Measurements from ENCODE around the gene MAML3.
"Not testable (repeated sequence)": the region's sequence is repeated elsewhere in the genome, so short reads cannot be mapped to it uniquely, and the experiment has no call there.

MAML3 gene

DNA sequence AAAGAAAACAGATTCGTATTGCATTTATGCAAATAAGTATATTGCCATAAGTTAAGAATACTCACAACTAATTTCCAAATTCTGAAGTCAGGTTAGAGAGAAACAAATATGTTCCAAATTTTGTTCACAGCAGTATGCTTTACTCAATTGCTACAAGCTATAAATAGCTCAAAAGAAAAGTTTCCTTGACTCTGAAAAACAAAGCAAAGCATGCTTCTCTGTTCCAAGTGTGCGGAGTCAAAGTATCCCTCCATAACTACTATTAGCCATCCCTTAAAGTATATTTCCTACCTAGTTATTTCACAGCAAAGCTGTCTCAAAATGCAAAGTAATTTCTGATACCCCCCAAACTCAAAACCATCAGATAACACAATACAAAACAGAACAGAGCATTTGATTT, 441.1 kb downstream of the MAML3 start:
- WGBS (ENCODE audit: insufficient coverage), result 100% methylated on average over 1 of the region's 2 CpGs
- CTCF ChIA-PET, result interaction anchor here (0.7 to 1.6 kb wide), 2 partner anchors 28 to 541 kb away, joined by 3 to 4 read pairs; no protein-coding TSS in a partner anchor
- no peak overlapping the region for H3K27ac ChIP-seq (ENCODE audit: insufficient read depth in 1 of 2, low read depth in 1 of 2, low read length in 2 of 2, poor library complexity in 1 of 2, severe bottlenecking in 2 of 2)

DNA sequence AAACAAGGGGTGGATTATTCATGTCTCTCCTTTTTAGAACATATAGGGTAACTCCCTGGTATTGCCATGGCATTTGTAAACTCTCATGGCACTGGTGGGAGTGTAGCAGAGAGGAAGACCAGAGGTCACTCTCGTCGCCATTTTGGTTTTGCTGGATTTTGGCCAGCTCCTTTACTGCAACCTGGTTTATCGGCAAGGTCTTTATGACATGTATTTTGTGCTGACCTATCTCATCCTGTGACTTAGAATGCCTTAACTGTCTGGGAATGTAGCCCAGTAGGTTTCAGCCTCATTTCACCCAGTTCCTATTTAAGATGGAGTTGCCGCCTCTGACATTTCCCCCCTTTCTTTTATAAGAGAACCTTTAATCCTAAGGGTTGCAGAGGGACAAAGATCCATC, 442.5 kb downstream of the MAML3 start:
- no peak overlapping the region for H3K4me3 ChIP-seq (ENCODE audit: control insufficient read depth in 1 of 7, extremely low read depth in 1 of 7, insufficient read depth in 4 of 7, low read depth in 2 of 7, low read length in 6 of 7)
- no peaks in the 10 kb centered on the region for H3K27me3 ChIP-seq (replicated peaks in 2 of 5; ENCODE audit: control insufficient read depth in 4 of 5, insufficient read depth in 5 of 5, low read length in 4 of 5)
- no peaks in the 10 kb centered on the region for H3K9me3 ChIP-seq (ENCODE audit: control extremely low read depth in 1 of 5, control insufficient read depth in 4 of 5, insufficient read depth in 2 of 5, low read depth in 1 of 5, low read length in 4 of 5)
- ChIA-PET CTCF (interaction anchor here (1.1 kb wide), 1 partner anchor 55 kb away, joined by 3 read pairs; no protein-coding TSS in a partner anchor), POLR2A (no interaction called here)
- H3K36me3 ChIP-seq (ENCODE audit: control insufficient read depth in 4 of 4, insufficient read depth in 4 of 4, low read length in 3 of 4), result peaks cover 8 to 20% (median 15%) of the 10 kb centered on the region in 4 experiments
- DNase-seq, result no peak
- WGBS (ENCODE audit: insufficient coverage), result 100% methylated on average over 3 of the region's 4 CpGs
- no peak overlapping the region for H3K27ac ChIP-seq (ENCODE audit: insufficient read depth in 1 of 2, low read depth in 1 of 2, low read length in 2 of 2, poor library complexity in 1 of 2, severe bottlenecking in 2 of 2)
- no peaks in the 10 kb centered on the region for H3K4me1 ChIP-seq (ENCODE audit: control extremely low read depth in 1 of 4, control insufficient read depth in 4 of 4, insufficient read depth in 4 of 4, low read length in 3 of 4)

More for the DNA sequence above, 441.1 kb downstream of the MAML3 start:
- Histone ChIP-seq H3K9me3 (ENCODE audit: control extremely low read depth in 1 of 5, control insufficient read depth in 4 of 5, insufficient read depth in 2 of 5, low read depth in 1 of 5, low read length in 4 of 5) (no peaks in the 10 kb centered on the region), H3K4me3 (ENCODE audit: control insufficient read depth in 1 of 7, extremely low read depth in 1 of 7, insufficient read depth in 4 of 7, low read depth in 2 of 7, low read length in 6 of 7) (no peak overlapping the region), H3K4me1 (ENCODE audit: control extremely low read depth in 1 of 4, control insufficient read depth in 4 of 4, insufficient read depth in 4 of 4, low read length in 3 of 4) (no peaks in the 10 kb centered on the region), H3K36me3 (ENCODE audit: control insufficient read depth in 4 of 4, insufficient read depth in 4 of 4, low read length in 3 of 4) (peaks cover 8 to 27% (median 17%) of the 10 kb centered on the region in 4 experiments), H3K27me3 (replicated peaks in 2 of 5; ENCODE audit: control insufficient read depth in 4 of 5, insufficient read depth in 5 of 5, low read length in 4 of 5) (no peaks in the 10 kb centered on the region)
- POLR2A ChIA-PET, result no interaction called here
- DNase-seq, result no peak

DNA sequence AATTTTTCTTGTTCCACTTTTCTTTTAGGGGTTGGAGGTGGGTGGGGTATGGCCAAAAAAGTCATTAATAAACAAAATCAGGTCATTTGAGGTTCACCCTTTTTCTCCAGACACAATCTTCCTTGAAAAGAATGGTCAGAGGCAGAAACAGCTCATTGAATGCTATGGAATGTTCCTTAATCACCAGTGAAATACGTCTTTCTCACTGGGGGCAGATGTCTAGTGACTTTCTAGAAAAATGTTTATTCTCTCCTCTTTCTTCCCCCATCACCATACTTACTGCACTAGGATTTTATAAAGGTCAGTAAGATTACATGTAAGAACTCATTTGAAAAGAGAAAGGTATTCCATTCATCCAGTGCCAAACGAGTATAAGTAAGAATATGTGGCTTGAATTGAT, 443.9 kb downstream of the MAML3 start:
- H3K36me3 ChIP-seq (ENCODE audit: control insufficient read depth in 4 of 4, insufficient read depth in 4 of 4, low read length in 3 of 4), result peaks cover 7 to 27% (median 22%) of the 10 kb centered on the region in 4 experiments
- H3K27ac ChIP-seq (ENCODE audit: insufficient read depth in 1 of 2, low read depth in 1 of 2, low read length in 2 of 2, poor library complexity in 1 of 2, severe bottlenecking in 2 of 2), result no peak overlapping the region
- no peak for DNase-seq
- CTCF ChIA-PET, result interaction anchor here (0.8 to 1.2 kb wide), 2 partner anchors 13 to 18 kb away, joined by 3 read pairs; no protein-coding TSS in a partner anchor
- H3K27me3 ChIP-seq (replicated peaks in 2 of 5; ENCODE audit: control insufficient read depth in 4 of 5, insufficient read depth in 5 of 5, low read length in 4 of 5), result no peaks in the 10 kb centered on the region
- POLR2A ChIA-PET, result no interaction called here
- H3K4me1 ChIP-seq (ENCODE audit: control extremely low read depth in 1 of 4, control insufficient read depth in 4 of 4, insufficient read depth in 4 of 4, low read length in 3 of 4), result no peaks in the 10 kb centered on the region
- WGBS (ENCODE audit: insufficient coverage), result 100% methylated on average over 1 of the region's 2 CpGs
- H3K4me3 ChIP-seq (ENCODE audit: control insufficient read depth in 1 of 7, extremely low read depth in 1 of 7, insufficient read depth in 4 of 7, low read depth in 2 of 7, low read length in 6 of 7), result no peak overlapping the region
- H3K9me3 ChIP-seq (ENCODE audit: control extremely low read depth in 1 of 5, control insufficient read depth in 4 of 5, insufficient read depth in 2 of 5, low read depth in 1 of 5, low read length in 4 of 5), result no peaks in the 10 kb centered on the region

DNA sequence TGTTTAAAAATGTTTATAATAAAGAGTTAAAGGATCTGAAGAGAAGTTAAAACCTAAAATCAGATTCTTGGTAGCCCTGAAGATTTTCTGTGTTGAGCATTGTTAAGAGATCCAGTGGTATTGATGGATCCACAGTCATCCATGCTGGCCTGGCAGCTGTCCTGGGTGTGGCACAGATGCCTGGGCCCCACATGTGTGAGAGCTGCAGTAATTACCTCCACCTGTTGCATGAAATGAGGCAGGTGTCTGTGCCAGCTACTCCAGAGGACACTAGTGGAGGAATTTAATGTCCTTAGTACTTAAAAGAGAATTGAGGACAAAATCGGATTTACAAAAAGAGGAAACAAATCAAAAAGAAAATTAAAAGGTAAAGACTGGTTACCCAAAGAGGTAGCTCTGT, 444.3 kb downstream of the MAML3 start:
- Histone ChIP-seq H3K27me3 (replicated peaks in 2 of 5; ENCODE audit: control insufficient read depth in 4 of 5, insufficient read depth in 5 of 5, low read length in 4 of 5) (no peaks in the 10 kb centered on the region), H3K4me3 (ENCODE audit: control insufficient read depth in 1 of 7, extremely low read depth in 1 of 7, insufficient read depth in 4 of 7, low read depth in 2 of 7, low read length in 6 of 7) (no peak overlapping the region), H3K27ac (ENCODE audit: insufficient read depth in 1 of 2, low read depth in 1 of 2, low read length in 2 of 2, poor library complexity in 1 of 2, severe bottlenecking in 2 of 2) (no peak overlapping the region), H3K36me3 (ENCODE audit: control insufficient read depth in 4 of 4, insufficient read depth in 4 of 4, low read length in 3 of 4) (peaks cover 3 to 31% (median 24%) of the 10 kb centered on the region in 4 experiments), H3K4me1 (ENCODE audit: control extremely low read depth in 1 of 4, control insufficient read depth in 4 of 4, insufficient read depth in 4 of 4, low read length in 3 of 4) (no peaks in the 10 kb centered on the region), H3K9me3 (ENCODE audit: control extremely low read depth in 1 of 5, control insufficient read depth in 4 of 5, insufficient read depth in 2 of 5, low read depth in 1 of 5, low read length in 4 of 5) (no peaks in the 10 kb centered on the region)
- CTCF ChIA-PET, result interaction anchor here (0.8 kb wide), 1 partner anchor 19 kb away, joined by 3 read pairs; no protein-coding TSS in a partner anchor
- POLR2A ChIA-PET, result no interaction called here
- no CpG with 5 or more reads among the region's 1 CpG for WGBS (ENCODE audit: insufficient coverage)
- no peak for DNase-seq

DNA sequence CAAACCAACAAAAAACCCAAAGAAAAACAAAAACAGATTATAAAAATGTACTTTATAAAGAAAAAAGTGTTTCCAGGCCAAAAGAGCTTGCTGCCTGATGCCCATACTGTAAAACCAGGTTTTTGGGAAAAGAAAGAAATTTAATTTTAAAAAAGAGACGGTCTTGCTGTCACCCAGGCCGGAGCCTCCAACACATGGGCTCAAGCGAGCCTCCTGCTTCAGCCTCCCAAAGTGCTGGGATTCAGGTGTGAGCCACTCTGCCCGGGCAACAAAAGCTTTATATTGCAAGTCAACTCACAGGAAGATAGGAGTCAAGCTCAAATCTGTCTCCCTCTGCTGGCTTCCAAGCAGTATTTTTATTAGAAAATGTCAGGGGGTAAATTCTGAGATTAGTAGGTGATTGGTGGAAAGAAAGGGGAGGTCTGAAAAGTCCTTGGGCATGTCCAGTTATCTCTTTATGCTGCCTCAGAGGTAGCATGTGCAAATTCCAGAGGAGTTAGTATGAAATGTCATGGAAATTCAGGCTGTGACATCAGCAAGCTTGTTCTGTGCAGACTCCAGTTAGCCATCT, 449.0 kb downstream of the MAML3 start:
- Histone ChIP-seq H3K27me3 (replicated peaks in 2 of 5; ENCODE audit: control insufficient read depth in 4 of 5, insufficient read depth in 5 of 5, low read length in 4 of 5) (no peaks in the 10 kb centered on the region), H3K27ac (ENCODE audit: insufficient read depth in 1 of 2, low read depth in 1 of 2, low read length in 2 of 2, poor library complexity in 1 of 2, severe bottlenecking in 2 of 2) (no peak overlapping the region), H3K36me3 (ENCODE audit: control insufficient read depth in 4 of 4, insufficient read depth in 4 of 4, low read length in 3 of 4) (peaks cover 12 to 51% (median 29%) of the 10 kb centered on the region in 4 experiments), H3K9me3 (ENCODE audit: control extremely low read depth in 1 of 5, control insufficient read depth in 4 of 5, insufficient read depth in 2 of 5, low read depth in 1 of 5, low read length in 4 of 5) (no peaks in the 10 kb centered on the region), H3K4me3 (ENCODE audit: control insufficient read depth in 1 of 7, extremely low read depth in 1 of 7, insufficient read depth in 4 of 7, low read depth in 2 of 7, low read length in 6 of 7) (no peak overlapping the region), H3K4me1 (ENCODE audit: control extremely low read depth in 1 of 4, control insufficient read depth in 4 of 4, insufficient read depth in 4 of 4, low read length in 3 of 4) (no peaks in the 10 kb centered on the region)
- CTCF ChIA-PET, result interaction anchor here (0.6 to 1.9 kb wide), 3 partner anchors 23 to 382 kb away, joined by 4 to 6 read pairs (median 4); no protein-coding TSS in a partner anchor
- DNase-seq, result peak in 2 of 3 donors; percentile 28 to 41
- POLR2A ChIA-PET, result no interaction called here
- WGBS (ENCODE audit: insufficient coverage), result 100% methylated on average over 4 of the region's 4 CpGs

DNA sequence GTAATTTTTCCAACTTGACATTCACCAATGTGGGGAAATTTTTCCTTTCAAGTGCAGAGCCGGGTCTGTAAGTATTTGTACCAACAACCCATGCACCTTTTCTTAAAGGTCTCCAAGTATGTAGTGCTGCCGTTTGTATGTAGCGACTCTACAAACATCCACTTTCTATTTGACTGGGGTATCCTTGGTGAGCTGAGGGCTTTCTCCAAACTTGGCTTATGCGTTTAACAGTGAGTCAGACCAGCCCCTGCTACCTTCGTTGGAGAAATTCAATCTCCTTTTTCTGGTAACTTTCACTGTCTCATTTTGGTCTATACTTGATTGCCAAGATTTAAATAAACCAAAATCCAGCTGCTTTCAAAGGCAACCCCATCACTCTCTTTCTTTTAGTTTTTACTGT, 453.4 kb downstream of the MAML3 start:
- Histone ChIP-seq H3K9me3 (ENCODE audit: control extremely low read depth in 1 of 5, control insufficient read depth in 4 of 5, insufficient read depth in 2 of 5, low read depth in 1 of 5, low read length in 4 of 5) (peaks cover 0 to 15% (median 9%) of the 10 kb centered on the region in 5 experiments), H3K36me3 (ENCODE audit: control insufficient read depth in 4 of 4, insufficient read depth in 4 of 4, low read length in 3 of 4) (peaks cover 22 to 65% (median 33%) of the 10 kb centered on the region in 4 experiments), H3K4me3 (ENCODE audit: control insufficient read depth in 1 of 7, extremely low read depth in 1 of 7, insufficient read depth in 4 of 7, low read depth in 2 of 7, low read length in 6 of 7) (no peak overlapping the region), H3K4me1 (ENCODE audit: control extremely low read depth in 1 of 4, control insufficient read depth in 4 of 4, insufficient read depth in 4 of 4, low read length in 3 of 4) (no peaks in the 10 kb centered on the region), H3K27me3 (replicated peaks in 2 of 5; ENCODE audit: control insufficient read depth in 4 of 5, insufficient read depth in 5 of 5, low read length in 4 of 5) (no peaks in the 10 kb centered on the region), H3K27ac (ENCODE audit: insufficient read depth in 1 of 2, low read depth in 1 of 2, low read length in 2 of 2, poor library complexity in 1 of 2, severe bottlenecking in 2 of 2) (no peak overlapping the region)
- 100% methylated on average over 5 of the region's 5 CpGs for WGBS (ENCODE audit: insufficient coverage)
- ChIA-PET CTCF (interaction anchor here (3.0 kb wide), 1 partner anchor 9 kb away, joined by 12 read pairs; no protein-coding TSS in a partner anchor), POLR2A (no interaction called here)
- DNase-seq, result no peak

DNA sequence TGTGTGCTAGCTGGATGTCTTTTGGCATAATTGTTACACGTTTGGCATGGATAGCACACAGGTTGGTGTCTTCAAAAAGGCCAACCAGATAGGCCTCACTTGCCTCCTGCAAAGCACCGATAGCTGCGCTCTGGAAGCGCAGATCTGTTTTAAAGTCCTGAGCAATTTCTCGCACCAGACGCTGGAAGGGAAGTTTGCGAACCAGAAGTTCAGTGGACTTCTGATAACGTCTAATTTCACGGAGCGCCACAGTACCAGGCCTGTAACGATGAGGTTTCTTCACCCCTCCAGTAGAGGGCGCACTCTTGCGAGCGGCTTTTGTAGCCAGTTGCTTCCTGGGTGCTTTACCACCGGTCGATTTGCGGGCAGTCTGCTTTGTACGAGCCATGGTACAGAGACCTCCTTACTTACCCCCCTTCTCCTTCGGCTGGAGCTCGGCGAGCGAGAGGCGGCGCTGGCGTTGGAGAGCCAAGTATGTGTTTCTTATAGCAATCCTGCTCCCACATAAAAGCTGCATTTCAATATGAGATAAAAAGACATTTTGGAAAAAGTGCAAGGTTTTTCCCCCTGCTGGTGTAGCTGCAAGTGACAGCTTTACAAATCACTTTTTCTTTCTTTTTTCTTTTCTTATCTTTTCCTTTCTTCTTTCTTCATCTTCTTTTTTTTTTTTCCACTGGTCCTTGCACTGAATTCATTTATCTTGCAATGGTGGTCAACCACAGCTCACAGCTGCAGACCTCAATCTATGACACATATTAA, 455.6 kb downstream of the MAML3 start:
- CTCF ChIA-PET, result interaction anchor here (0.7 to 1.6 kb wide), 2 partner anchors 42 to 345 kb away, joined by 3 to 6 read pairs; no protein-coding TSS in a partner anchor
- POLR2A ChIA-PET; H3K4me1 ChIP-seq (ENCODE audit: control extremely low read depth in 1 of 4, control insufficient read depth in 4 of 4, insufficient read depth in 4 of 4, low read length in 3 of 4); H3K27ac ChIP-seq (ENCODE audit: insufficient read depth in 1 of 2, low read depth in 1 of 2, low read length in 2 of 2, poor library complexity in 1 of 2, severe bottlenecking in 2 of 2); H3K4me3 ChIP-seq (ENCODE audit: control insufficient read depth in 1 of 7, extremely low read depth in 1 of 7, insufficient read depth in 4 of 7, low read depth in 2 of 7, low read length in 6 of 7); H3K27me3 ChIP-seq (replicated peaks in 2 of 5; ENCODE audit: control insufficient read depth in 4 of 5, insufficient read depth in 5 of 5, low read length in 4 of 5): not testable (repeated sequence)
- whole genome bisulfite sequencing (ENCODE audit: insufficient coverage), result no CpG with 5 or more reads among the region's 25 CpGs
- peaks cover 15 to 67% (median 29%) of the 10 kb centered on the region in 4 experiments for H3K36me3 ChIP-seq (ENCODE audit: control insufficient read depth in 4 of 4, insufficient read depth in 4 of 4, low read length in 3 of 4)
- DNase-seq, result peak in 2 of 3 donors; percentile 15 to 18
- peaks cover 0 to 15% (median 9%) of the 10 kb centered on the region in 5 experiments for H3K9me3 ChIP-seq (ENCODE audit: control extremely low read depth in 1 of 5, control insufficient read depth in 4 of 5, insufficient read depth in 2 of 5, low read depth in 1 of 5, low read length in 4 of 5)
